ENCODE results near the gene ADGRE1.
A peak's percentile ranks its signal among the peaks of the same experiment; 100 is the strongest.
"Not testable (repeated sequence)": the region's sequence is repeated elsewhere in the genome, so short reads cannot be mapped to it uniquely, and the experiment has no call there.

ADGRE1 gene

GRCh38 chr19:6862673-6863078 is 24.7 kb upstream of the ADGRE1 start:
- TF ChIP-seq, protein P1, sequence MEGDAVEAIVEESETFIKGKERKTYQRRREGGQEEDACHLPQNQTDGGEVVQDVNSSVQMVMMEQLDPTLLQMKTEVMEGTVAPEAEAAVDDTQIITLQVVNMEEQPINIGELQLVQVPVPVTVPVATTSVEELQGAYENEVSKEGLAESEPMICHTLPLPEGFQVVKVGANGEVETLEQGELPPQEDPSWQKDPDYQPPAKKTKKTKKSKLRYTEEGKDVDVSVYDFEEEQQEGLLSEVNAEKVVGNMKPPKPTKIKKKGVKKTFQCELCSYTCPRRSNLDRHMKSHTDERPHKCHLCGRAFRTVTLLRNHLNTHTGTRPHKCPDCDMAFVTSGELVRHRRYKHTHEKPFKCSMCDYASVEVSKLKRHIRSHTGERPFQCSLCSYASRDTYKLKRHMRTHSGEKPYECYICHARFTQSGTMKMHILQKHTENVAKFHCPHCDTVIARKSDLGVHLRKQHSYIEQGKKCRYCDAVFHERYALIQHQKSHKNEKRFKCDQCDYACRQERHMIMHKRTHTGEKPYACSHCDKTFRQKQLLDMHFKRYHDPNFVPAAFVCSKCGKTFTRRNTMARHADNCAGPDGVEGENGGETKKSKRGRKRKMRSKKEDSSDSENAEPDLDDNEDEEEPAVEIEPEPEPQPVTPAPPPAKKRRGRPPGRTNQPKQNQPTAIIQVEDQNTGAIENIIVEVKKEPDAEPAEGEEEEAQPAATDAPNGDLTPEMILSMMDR (conservative IDR thresholded peaks at IDR 0.05; ENCODE audit: control insufficient read depth, insufficient read depth, low read depth, low read length): peak; percentile 86
- no peak overlapping the region for H3K4me3 ChIP-seq (ENCODE audit: control insufficient read depth, low read depth, low read length)
- peak; percentile 77 for DNase-seq (ENCODE audit: low read depth)

GRCh38 chr19:6864325-6864940 is 22.9 kb upstream of the ADGRE1 start:
- no peak for DNase-seq (ENCODE audit: low read depth)
- H3K4me3 ChIP-seq (ENCODE audit: control insufficient read depth, low read depth, low read length): no peak overlapping the region
- TF ChIP-seq, protein P1 (conservative IDR thresholded peaks at IDR 0.05; ENCODE audit: control insufficient read depth, insufficient read depth, low read depth, low read length): no peak

GRCh38 chr19:6865849-6866248 is 21.5 kb upstream of the ADGRE1 start:
- TF ChIP-seq, protein P1 (conservative IDR thresholded peaks at IDR 0.05; ENCODE audit: control insufficient read depth, insufficient read depth, low read depth, low read length): no peak
- DNase-seq (ENCODE audit: low read depth): no peak
- no peak overlapping the region for H3K4me3 ChIP-seq (ENCODE audit: control insufficient read depth, low read depth, low read length)

GRCh38 chr19:6866741-6867151 is 20.6 kb upstream of the ADGRE1 start:
- no peak for DNase-seq (ENCODE audit: low read depth)
- no peak overlapping the region for H3K4me3 ChIP-seq (ENCODE audit: control insufficient read depth, low read depth, low read length)
- TF ChIP-seq, protein P1 (conservative IDR thresholded peaks at IDR 0.05; ENCODE audit: control insufficient read depth, insufficient read depth, low read depth, low read length): no peak

- TF ChIP-seq, protein P1 (conservative IDR thresholded peaks at IDR 0.05; ENCODE audit: control insufficient read depth, insufficient read depth, low read depth, low read length): no peak
- no peak overlapping the region for H3K4me3 ChIP-seq (ENCODE audit: control insufficient read depth, low read depth, low read length)
- DNase-seq (ENCODE audit: low read depth): no peak
Observed at GRCh38 chr19:6868351-6868750, 19.0 kb upstream of the ADGRE1 start.

DNA sequence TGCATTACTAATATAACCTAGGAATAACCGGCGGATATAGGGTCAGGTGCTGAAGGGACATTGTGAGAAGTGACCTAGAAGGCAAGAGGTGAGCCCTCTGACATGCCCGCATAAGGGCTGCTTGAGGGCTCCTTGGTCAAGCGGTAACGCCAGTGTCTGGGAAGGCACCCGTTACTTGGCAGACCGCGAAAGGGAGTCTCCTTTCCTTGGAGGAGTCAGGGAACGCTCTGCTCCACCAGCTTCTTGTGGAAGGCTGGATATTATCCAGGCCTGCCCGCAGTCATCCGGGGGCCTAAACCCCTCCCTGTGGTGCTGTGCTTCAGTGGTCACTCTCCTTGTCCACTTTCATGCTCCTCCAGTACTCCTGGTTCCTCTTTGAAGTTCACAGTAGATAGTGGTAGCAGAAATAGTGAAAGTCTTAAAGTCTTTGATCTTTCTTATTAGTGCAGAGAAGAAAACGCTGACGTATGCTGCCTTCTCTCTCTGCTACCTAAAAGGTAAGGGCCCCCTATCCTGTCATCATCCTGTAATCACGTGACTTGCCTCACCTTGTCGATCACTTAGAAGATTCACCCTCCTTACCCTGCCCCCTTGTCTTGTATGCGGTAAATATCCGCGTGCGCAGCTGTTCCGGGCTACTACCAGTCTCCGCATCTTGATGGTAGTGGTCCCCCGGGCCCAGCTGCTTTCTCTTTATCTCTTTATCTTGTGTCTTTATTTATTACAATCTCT is 18.1 kb upstream of the ADGRE1 start:
- not testable (repeated sequence) for H3K4me3 ChIP-seq (ENCODE audit: control insufficient read depth, low read depth, low read length); DNase-seq (ENCODE audit: low read depth)

DNA sequence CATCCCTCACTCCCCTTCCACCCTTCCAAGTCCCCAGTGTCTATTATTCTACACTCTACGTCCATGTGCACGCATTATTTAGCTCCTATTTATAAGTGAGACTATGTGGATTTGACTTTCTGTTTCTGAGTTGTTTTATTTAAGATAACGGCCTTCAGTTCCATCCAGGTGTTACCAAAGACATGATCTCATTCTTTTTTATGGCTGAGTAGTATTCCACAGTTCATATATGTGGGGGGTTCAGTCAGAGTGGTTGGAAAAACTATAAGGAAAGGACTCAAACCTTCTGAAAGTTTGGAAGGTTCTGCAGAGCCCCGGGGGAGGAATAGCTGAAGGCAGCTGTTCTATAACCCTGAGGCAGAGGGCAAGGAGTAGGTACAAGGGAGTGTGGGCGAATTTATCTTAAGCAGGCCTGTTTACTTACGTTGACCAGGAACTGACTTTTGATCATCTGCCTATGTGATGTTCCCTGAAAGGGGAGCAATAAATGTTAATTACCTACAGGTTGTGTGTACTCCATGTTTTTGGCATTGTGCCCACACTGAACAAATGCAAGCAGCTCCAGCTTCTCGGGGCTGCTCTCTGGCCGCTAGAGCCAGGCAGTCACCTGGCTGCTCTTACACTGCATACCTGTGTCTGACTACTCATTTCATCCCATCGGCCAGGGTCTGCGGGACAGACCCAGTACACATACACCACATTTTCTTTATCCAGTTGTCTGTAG is 13.5 kb upstream of the ADGRE1 start:
- TF ChIP-seq, protein P1 (conservative IDR thresholded peaks at IDR 0.05; ENCODE audit: control insufficient read depth, insufficient read depth, low read depth, low read length): no peak

More for the DNA sequence above, 13.5 kb upstream of the ADGRE1 start:
- DNase-seq (ENCODE audit: low read depth): no peak
- no peak overlapping the region for H3K4me3 ChIP-seq (ENCODE audit: control insufficient read depth, low read depth, low read length)
